GM19025 (cell line): ENCODE results near the gene HOXC12.

ENCODE experiments used
- ATAC-seq: cut with Tn5 transposase; IDR thresholded peaks from one replicate; pipeline ENCODE4 v1.9.1; 2021; ENCODE audit warnings: mild to moderate bottlenecking, low read depth, moderate library complexity; ENCODE audit not compliant: unreplicated experiment

The HOXC12 gene

GRCh38 chr12:53971129-53971528 lies 16.4 kb downstream of the HOXC12 start:
- no peak for ATAC-seq

GRCh38 chr12:53971686-53972085 lies 17.0 kb downstream of the HOXC12 start:
- ATAC-seq: no peak

GRCh38 chr12:53972152-53972702 lies 17.5 kb downstream of the HOXC12 start:
- no peak for ATAC-seq

- ATAC-seq: no peak
These were observed 18.1 kb downstream of the HOXC12 start, which contains the start of gene HOXC11 for GRCh38 chr12:53972722-53973235. Gene HOXC11, plus strand, starts transcription at chr12:53973126. Its CDS starts 116 bp downstream, at chr12:53973242.

GRCh38 chr12:53973236-53974042 lies 18.7 kb downstream of the HOXC12 start:
- ATAC-seq: no peak

GRCh38 chr12:53974084-53975063 lies 19.7 kb downstream of the HOXC12 start, which contains the start of gene HOTAIR:
Gene HOTAIR, minus strand, starts transcription at chr12:53974954.
- no peak for ATAC-seq

- no peak for ATAC-seq
These were observed 20.4 kb downstream of the HOXC12 start for GRCh38 chr12:53975064-53975471.

GRCh38 chr12:53975479-53976152 lies 20.9 kb downstream of the HOXC12 start:
- no peak for ATAC-seq

- no peak for ATAC-seq
These were observed 21.6 kb downstream of the HOXC12 start for GRCh38 chr12:53976172-53976822.

- no peak for ATAC-seq
These were observed 22.3 kb downstream of the HOXC12 start for GRCh38 chr12:53976823-53977595.

- ATAC-seq: no peak
These were observed 23.1 kb downstream of the HOXC12 start for GRCh38 chr12:53977596-53978445.

GRCh38 chr12:53978477-53979356 lies 24.0 kb downstream of the HOXC12 start:
- no peak for ATAC-seq

GRCh38 chr12:53980104-53980801 lies 25.6 kb downstream of the HOXC12 start:
- no peak for ATAC-seq

GRCh38 chr12:53980802-53981496 lies 26.2 kb downstream of the HOXC12 start:
- ATAC-seq: no peak

GRCh38 chr12:53981634-53982565 lies 27.2 kb downstream of the HOXC12 start:
- no peak for ATAC-seq
